HCT116 (cell line): ENCODE results near the gene RGL4. TPM values are rescaled to one million over a fixed set of nuclear protein-coding genes. Genes with fewer than 3 reads are reported as not detected.

Experiments
- ATAC-seq: fragments of 200-7000 bp; cut with Tn5 transposase; 2 replicates; pipeline ENCODE4 v1.9.1; 2020; ENCODE audit warnings: mild to moderate bottlenecking, moderate library complexity
- BruUV-seq: library from RNA; stranded (reverse); fragments of 400-500 nt; replicated peaks from 2 replicates; lab custom pipeline; 2021; lab: Mats Ljungman, UMichigan
- CTCF ChIA-PET: fragments of 300-600 bp; sonication (Branson Sonifier 250); formaldehyde crosslinking; loops from one replicate; lab custom pipeline; 2021; ENCODE audit warnings: antibody characterized with exemption; lab: Charles Lee
- POLR2A ChIA-PET: fragments of 300-600, 350-600 bp; sonication (Branson Sonifier 250); formaldehyde crosslinking; loops from one replicate; lab custom pipeline; 2021; ENCODE audit warnings: antibody characterized with exemption; lab: Charles Lee
- RAD21 ChIA-PET, 2 experiments: fragments of 300-600 bp; sonication (Branson Sonifier 250); formaldehyde crosslinking; loops; one replicate each; lab custom pipeline; 2023; ENCODE audit warnings: low total read pairs in 2 of 2; ENCODE audit not compliant: uncharacterized antibody in 2 of 2, unreplicated experiment in 2 of 2, low non-redundant PET in 1 of 2; lab: Charles Lee
- DNase-seq: peaks from one replicate; pipeline ENCODE4 v3.0.0-alpha.2; 2010; ENCODE audit warnings: low read depth, low spot score
- H2AFZ ChIP-seq: fragments of 200-600 bp; shearing (Covaris generic), sonication (generic); 2 replicates; pipeline ENCODE4 v1.6.1; 2017; ENCODE audit warnings: low read depth, mixed run types, mixed read lengths, antibody characterized with exemption, low read length; ENCODE audit not compliant: poor library complexity, severe bottlenecking
- H3K27ac ChIP-seq: 2 replicates; pipeline ENCODE4 v1.5.1; 2012; ENCODE audit warnings: low read depth, low read length
- H3K27me3 ChIP-seq: fragments of 200-600 bp; sonication (generic); 2 replicates; pipeline ENCODE4 v1.6.1; 2016; ENCODE audit warnings: mixed run types, low read length, mixed read lengths; ENCODE audit not compliant: insufficient read depth
- H3K36me3 ChIP-seq, 2 experiments: fragments of 200-500 bp in 1 of 2; fragments of 200-600 bp in 1 of 2; sonication (Bioruptor generic) in 1 of 2; sonication (generic) in 1 of 2; 2 replicates each; pipeline versions ENCODE4 v1.5.1 to v1.6.1; 2014 to 2016; ENCODE audit warnings: low read length in 2 of 2, inconsistent platforms in 1 of 2, mixed read lengths in 1 of 2, mixed run types in 1 of 2; ENCODE audit not compliant: insufficient read depth in 2 of 2, control insufficient read depth in 1 of 2
- H3K4me1 ChIP-seq, 2 experiments: fragments of 200-600 bp in 1 of 2; sonication (generic) in 1 of 2; 2 replicates each; pipeline versions ENCODE4 v1.5.1 to v1.6.1; 2012 to 2017; ENCODE audit warnings: low read length in 2 of 2, inconsistent platforms in 1 of 2, mild to moderate bottlenecking in 1 of 2, mixed read lengths in 1 of 2, mixed run types in 1 of 2, moderate library complexity in 1 of 2; ENCODE audit not compliant: insufficient read depth in 2 of 2, control insufficient read depth in 1 of 2
- H3K4me2 ChIP-seq: fragments of 200-600 bp; sonication (generic); 2 replicates; pipeline ENCODE4 v1.6.1; 2017; ENCODE audit warnings: mixed run types, low read length, mixed read lengths
- H3K4me3 ChIP-seq, 2 experiments: fragments of 200-600 bp in 1 of 2; sonication (generic) in 1 of 2; replicated peaks in 1 of 2; 2 replicates each; pipeline ENCODE4 v1.5.1; 2011 to 2016; ENCODE audit warnings: low read length in 2 of 2, control low read depth in 1 of 2, low read depth in 1 of 2, mild to moderate bottlenecking in 1 of 2, mixed read lengths in 1 of 2, mixed run types in 1 of 2
- H3K79me2 ChIP-seq: fragments of 200-600 bp; sonication (generic); 2 replicates; pipeline ENCODE4 v1.6.1; 2017; ENCODE audit warnings: mild to moderate bottlenecking, mixed run types, low read length, moderate library complexity, mixed read lengths; ENCODE audit not compliant: insufficient read depth
- H3K9ac ChIP-seq: fragments of 200-600 bp; sonication (generic); 2 replicates; pipeline ENCODE4 v1.6.1; 2016; ENCODE audit warnings: low read length, mixed read lengths
- H3K9me2 ChIP-seq: fragments of 200-600 bp; sonication (generic), shearing (Covaris generic); 2 replicates; pipeline ENCODE4 v1.6.1; 2017; ENCODE audit warnings: mixed run types, mild to moderate bottlenecking, moderate library complexity; ENCODE audit not compliant: insufficient read depth
- H3K9me3 ChIP-seq, 2 experiments: fragments of 200-500 bp in 1 of 2; fragments of 200-600 bp in 1 of 2; sonication (Bioruptor generic) in 1 of 2; sonication (generic) in 1 of 2; 2 replicates each; pipeline ENCODE4 v1.6.1; 2014 to 2017; ENCODE audit warnings: low read length in 2 of 2, mixed read lengths in 2 of 2, inconsistent platforms in 1 of 2, low read depth in 1 of 2, mild to moderate bottlenecking in 1 of 2, mixed run types in 1 of 2, moderate library complexity in 1 of 2; ENCODE audit not compliant: control insufficient read depth in 1 of 2, insufficient read depth in 1 of 2
- H4K20me1 ChIP-seq: fragments of 200-600 bp; sonication (generic), shearing (Covaris generic); 2 replicates; pipeline ENCODE4 v1.6.1; 2017; ENCODE audit warnings: mixed run types, mild to moderate bottlenecking, moderate library complexity; ENCODE audit not compliant: insufficient read depth
- ATF3 ChIP-seq: IDR thresholded peaks from 2 replicates; pipeline ENCODE4 v1.6.1; 2012
- CBX3 ChIP-seq: IDR thresholded peaks from 2 replicates; pipeline ENCODE4 v1.6.1; 2012; ENCODE audit warnings: low read depth
- EGR1 ChIP-seq: IDR thresholded peaks from 2 replicates; pipeline ENCODE4 v1.6.1; 2012; ENCODE audit warnings: low read depth
- EZH2 ChIP-seq: fragments of 200-600 bp; sonication (generic); IDR thresholded peaks from 2 replicates; pipeline ENCODE4 v1.6.1; 2017; ENCODE audit warnings: antibody characterized with exemption, mixed run types
- FOSL1 ChIP-seq: IDR thresholded peaks from 2 replicates; pipeline ENCODE4 v1.6.1; 2012; ENCODE audit warnings: low read depth
- MAX ChIP-seq: IDR thresholded peaks from 2 replicates; pipeline ENCODE4 v1.6.1; 2012
- POLR2AphosphoS5 ChIP-seq: IDR thresholded peaks from 2 replicates; pipeline ENCODE4 v1.6.1; 2011; ENCODE audit warnings: mild to moderate bottlenecking, low read depth, low read length, moderate library complexity
- RAD21 ChIP-seq: IDR thresholded peaks from 2 replicates; pipeline ENCODE4 v1.6.1; 2012; ENCODE audit warnings: low read depth, mild to moderate bottlenecking
- SIN3A ChIP-seq: IDR thresholded peaks from 2 replicates; pipeline ENCODE4 v1.6.1; 2012; ENCODE audit warnings: low read depth
- SP1 ChIP-seq: IDR thresholded peaks from 2 replicates; pipeline ENCODE4 v1.6.1; 2012; ENCODE audit warnings: low read depth
- SRF ChIP-seq: IDR thresholded peaks from 2 replicates; pipeline ENCODE4 v1.6.1; 2012; ENCODE audit warnings: low read depth
- TCF7L2 ChIP-seq: IDR thresholded peaks from 2 replicates; pipeline ENCODE4 v1.7.0; 2011; ENCODE audit warnings: borderline replicate concordance, inconsistent platforms; ENCODE audit not compliant: insufficient read depth, insufficient read length; ENCODE audit errors: extremely low read depth
- YY1 ChIP-seq: IDR thresholded peaks from 2 replicates; pipeline ENCODE4 v1.6.1; 2011; ENCODE audit warnings: low read length, low read depth, moderate library complexity, mild to moderate bottlenecking; ENCODE audit not compliant: insufficient replicate concordance; ENCODE audit errors: extremely low read depth
- ZNF274 ChIP-seq: fragments of 200-500 bp; sonication (Bioruptor generic); IDR thresholded peaks from 2 replicates; pipeline ENCODE4 v1.6.1; 2014; ENCODE audit warnings: mild to moderate bottlenecking, low read depth, low read length, inconsistent platforms
- intact Hi-C: fragments of 100-400 bp; cut with micrococcal nuclease; formaldehyde crosslinking; loops from 2 replicates; pipeline ENCODE4 v1.10.0; 2022
- total RNA-seq: library from RNA; stranded (reverse); gene quantifications from one replicate; pipeline ENCODE4 v1.2.1, GENCODE V29; 2021; ENCODE audit not compliant: unreplicated experiment
- TF ChIP-seq, protein P1 (sequence below): IDR thresholded peaks from 2 replicates; pipeline ENCODE4 v1.6.1; 2012; ENCODE audit warnings: low read depth

Gene RGL4
- total RNA-seq, 1 experiment from 2014 or later, result not detected

DNA sequence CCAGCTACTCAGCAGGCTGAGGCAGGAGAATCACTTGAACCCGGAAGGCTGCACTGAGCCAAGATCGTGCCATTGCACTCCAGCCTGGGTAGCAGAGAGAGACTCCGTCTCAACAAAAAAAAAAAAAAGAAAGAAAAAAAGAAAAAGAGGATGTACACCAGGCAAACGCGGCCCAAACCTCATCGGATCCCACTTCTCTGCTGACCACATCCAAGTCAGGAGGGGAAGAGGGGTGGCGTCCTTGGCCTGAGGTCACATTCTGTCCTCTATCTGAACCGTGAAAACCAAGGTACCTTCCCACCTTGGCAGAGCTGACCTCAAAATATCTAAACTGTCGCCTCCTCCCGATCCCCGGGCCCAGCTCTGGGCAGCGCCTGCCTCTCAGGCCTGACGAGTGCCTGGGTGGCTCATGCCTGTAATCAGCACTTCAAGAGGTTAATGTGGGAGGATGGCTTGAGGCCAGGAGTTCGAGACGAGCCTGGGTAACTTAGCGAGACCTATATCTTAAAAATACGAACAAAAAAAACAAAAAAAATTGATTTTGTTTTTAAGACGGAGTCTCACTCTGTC is 25.1 kb downstream of the RGL4 start:
- ChIA-PET POLR2A (interaction anchor here (1.0 kb wide), 1 partner anchor 36 kb away, joined by 3 read pairs; no protein-coding TSS in a partner anchor), CTCF (interaction anchor here (0.6 to 1.3 kb wide), 2 partner anchors 33 to 178 kb away, joined by 3 to 4 read pairs; partner anchors contain the start of gene MIF), RAD21 (no interaction called here)
- peak overlapping the region; percentile 95 for H3K4me2 ChIP-seq
- H3K4me1 ChIP-seq, result peaks cover 4 to 15% of the 10 kb centered on the region in 2 experiments; a peak in 3 of 4 replicates
- no peaks in the 10 kb centered on the region for H3K9me2 ChIP-seq
- H3K27ac ChIP-seq, result peak overlapping the region; percentile 71; the same call in 1 of the 2 replicates
- no peaks in the 10 kb centered on the region for H3K9me3 ChIP-seq
- H3K79me2 ChIP-seq, result peaks cover 20% of the 10 kb centered on the region
- no peak for DNase-seq
- intact Hi-C loops, result no loop called here
- no peak overlapping the region for H2AFZ ChIP-seq
- H3K36me3 ChIP-seq, result peaks cover 22 to 26% of the 10 kb centered on the region in 2 experiments; a peak in 3 of 4 replicates
- no peaks in the 10 kb centered on the region for H3K27me3 ChIP-seq
- peak overlapping the region; percentile 89 to 90 for H3K4me3 ChIP-seq
- BruUV-seq, result no TSS peak
- H3K9ac ChIP-seq, result peak overlapping the region; percentile 92
- no peaks in the 10 kb centered on the region for H4K20me1 ChIP-seq
- ATAC-seq, result no peak
- TF ChIP-seq TCF7L2 (no peak), FOSL1 (no peak), MAX (no peak), SRF (no peak), ATF3 (no peak), CBX3 (no peak), RAD21 (no peak), ZNF274 (no peak), POLR2AphosphoS5 (no peak), EGR1 (no peak), EZH2 (no peak), SIN3A (no peak), SP1 (no peak), YY1 (no peak)
- TF ChIP-seq, protein P1, sequence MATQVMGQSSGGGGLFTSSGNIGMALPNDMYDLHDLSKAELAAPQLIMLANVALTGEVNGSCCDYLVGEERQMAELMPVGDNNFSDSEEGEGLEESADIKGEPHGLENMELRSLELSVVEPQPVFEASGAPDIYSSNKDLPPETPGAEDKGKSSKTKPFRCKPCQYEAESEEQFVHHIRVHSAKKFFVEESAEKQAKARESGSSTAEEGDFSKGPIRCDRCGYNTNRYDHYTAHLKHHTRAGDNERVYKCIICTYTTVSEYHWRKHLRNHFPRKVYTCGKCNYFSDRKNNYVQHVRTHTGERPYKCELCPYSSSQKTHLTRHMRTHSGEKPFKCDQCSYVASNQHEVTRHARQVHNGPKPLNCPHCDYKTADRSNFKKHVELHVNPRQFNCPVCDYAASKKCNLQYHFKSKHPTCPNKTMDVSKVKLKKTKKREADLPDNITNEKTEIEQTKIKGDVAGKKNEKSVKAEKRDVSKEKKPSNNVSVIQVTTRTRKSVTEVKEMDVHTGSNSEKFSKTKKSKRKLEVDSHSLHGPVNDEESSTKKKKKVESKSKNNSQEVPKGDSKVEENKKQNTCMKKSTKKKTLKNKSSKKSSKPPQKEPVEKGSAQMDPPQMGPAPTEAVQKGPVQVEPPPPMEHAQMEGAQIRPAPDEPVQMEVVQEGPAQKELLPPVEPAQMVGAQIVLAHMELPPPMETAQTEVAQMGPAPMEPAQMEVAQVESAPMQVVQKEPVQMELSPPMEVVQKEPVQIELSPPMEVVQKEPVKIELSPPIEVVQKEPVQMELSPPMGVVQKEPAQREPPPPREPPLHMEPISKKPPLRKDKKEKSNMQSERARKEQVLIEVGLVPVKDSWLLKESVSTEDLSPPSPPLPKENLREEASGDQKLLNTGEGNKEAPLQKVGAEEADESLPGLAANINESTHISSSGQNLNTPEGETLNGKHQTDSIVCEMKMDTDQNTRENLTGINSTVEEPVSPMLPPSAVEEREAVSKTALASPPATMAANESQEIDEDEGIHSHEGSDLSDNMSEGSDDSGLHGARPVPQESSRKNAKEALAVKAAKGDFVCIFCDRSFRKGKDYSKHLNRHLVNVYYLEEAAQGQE, result no peak
